Sigmoid colon (tissue), 7 donors: Measurements from ENCODE around the gene ZNF296. TPM values are rescaled to one million over a fixed set of nuclear protein-coding genes. Genes with fewer than 3 reads are reported as not detected.
"Not testable (repeated sequence)": the region's sequence is repeated elsewhere in the genome, so short reads cannot be mapped to it uniquely, and the experiment has no call there.

Source experiments
- DNase-seq: peaks from one replicate; pipeline ENCODE4 v3.0.0-alpha.2; 2019
- H3K27ac ChIP-seq, 4 donors: fragments of 200-600 bp; sonication (generic); one replicate each; pipeline ENCODE4 v1.5.1; 2016 to 2019; ENCODE audit warnings: mild to moderate bottlenecking in 1 of 4
- H3K27me3 ChIP-seq, 3 donors: fragments of 200-600 bp; sonication (generic); one replicate each; pipeline ENCODE4 v1.5.1; 2019; ENCODE audit warnings: mild to moderate bottlenecking in 1 of 3
- H3K36me3 ChIP-seq, 4 donors: fragments of 200-600 bp; sonication (generic); one replicate each; pipeline ENCODE4 v1.5.1; 2016 to 2019
- H3K4me1 ChIP-seq, 4 donors: fragments of 200-600 bp; sonication (generic); one replicate each; pipeline ENCODE4 v1.5.1; 2017 to 2019
- H3K4me3 ChIP-seq, 4 donors: fragments of 200-600 bp; sonication (generic); one replicate each; pipeline ENCODE4 v1.5.1; 2017 to 2019; ENCODE audit warnings: mild to moderate bottlenecking in 2 of 4, moderate library complexity in 1 of 4
- H3K9me3 ChIP-seq, 4 donors: fragments of 200-600 bp in 3 of 4; sonication (generic) in 3 of 4; one replicate each; pipeline versions ENCODE4 v1.5.1 to v1.6.1; 2013 to 2019
- CTCF ChIP-seq, 4 experiments: fragments of 450-650 bp in 3 of 4; fragments of 200-600 bp in 1 of 4; IDR thresholded peaks; one replicate each; pipeline ENCODE4 v1.5.1; 2016 to 2019; ENCODE audit warnings: antibody characterized with exemption in 4 of 4, mild to moderate bottlenecking in 3 of 4, moderate library complexity in 2 of 4
- EP300 ChIP-seq, 4 donors: sonication (generic); formaldehyde crosslinking; IDR thresholded peaks; one replicate each; pipeline ENCODE4 v1.6.1; 2017; ENCODE audit warnings: antibody characterized with exemption in 4 of 4
- POLR2A ChIP-seq, 2 donors: fragments of 450-650 bp; IDR thresholded peaks; one replicate each; pipeline ENCODE4 v1.6.1; 2016; ENCODE audit warnings: antibody characterized with exemption in 2 of 2, mild to moderate bottlenecking in 2 of 2, moderate library complexity in 2 of 2
- POLR2AphosphoS5 ChIP-seq, 4 donors: sonication (generic); formaldehyde crosslinking; IDR thresholded peaks; one replicate each; pipeline ENCODE4 v1.6.1; 2017; ENCODE audit warnings: antibody characterized with exemption in 4 of 4
- WGBS, 2 donors: extraction: QIAGEN DNeasy Blood & Tissue Kit; methylation state at CpG; one replicate each; pipeline ENCODE4 v1.1.7; 2013; 5-methylcytosine and 5-hydroxymethylcytosine counted together
- intact Hi-C: fragments of 100-400 bp; cut with DNase I; formaldehyde crosslinking; loops from one replicate; pipeline ENCODE4 v1.15.1; 2023
- polyA plus RNA-seq, 3 donors: library from polyadenylated mRNA; stranded (reverse); fragments of 200-250 nt; gene quantifications; one replicate each; pipeline ENCODE4 v1.2.3, GENCODE V29; 2013
- total RNA-seq, 4 donors: library from RNA; depleted of rRNA; stranded (reverse); fragments of >200 nt; gene quantifications; one replicate each; pipeline ENCODE4 v1.1.0, GENCODE V29; 2016
- donor health status: healthy with polysubstance abuse.
- donor health status: Bipolar disorder and iron deficiency.
- donor health status: healthy.

ZNF296 gene
- total and polyA plus RNA-seq, 7 donors = 0.41 to 5.4 (median 2.8) TPM; not detected in 2

- no peak for DNase-seq
- 78 to 85% methylated on average over 6 of the region's 6 CpGs for WGBS, 2 donors
- Histone ChIP-seq H3K9me3 (no peaks in the 10 kb centered on the region), H3K27ac (no peak overlapping the region), H3K27me3 (no peaks in the 10 kb centered on the region), H3K36me3 (peaks cover 0 to 5% (median 0%) of the 10 kb centered on the region in 4 donors), H3K4me3 (no peak overlapping the region), H3K4me1 (peaks cover 0 to 7% (median 1%) of the 10 kb centered on the region in 4 donors)
- TF ChIP-seq EP300 (IDR thresholded peaks at IDR 0.05) = no peak
- TF ChIP-seq POLR2AphosphoS5 (IDR thresholded peaks at IDR 0.05) = no peak
- no peak for TF ChIP-seq CTCF (IDR thresholded peaks at IDR 0.05)
- no peak for TF ChIP-seq POLR2A (IDR thresholded peaks at IDR 0.05)
- intact Hi-C loops = no loop called here
Measured at GRCh38 chr19:45122832-45123231, 46.6 kb upstream of the ZNF296 start.

DNA sequence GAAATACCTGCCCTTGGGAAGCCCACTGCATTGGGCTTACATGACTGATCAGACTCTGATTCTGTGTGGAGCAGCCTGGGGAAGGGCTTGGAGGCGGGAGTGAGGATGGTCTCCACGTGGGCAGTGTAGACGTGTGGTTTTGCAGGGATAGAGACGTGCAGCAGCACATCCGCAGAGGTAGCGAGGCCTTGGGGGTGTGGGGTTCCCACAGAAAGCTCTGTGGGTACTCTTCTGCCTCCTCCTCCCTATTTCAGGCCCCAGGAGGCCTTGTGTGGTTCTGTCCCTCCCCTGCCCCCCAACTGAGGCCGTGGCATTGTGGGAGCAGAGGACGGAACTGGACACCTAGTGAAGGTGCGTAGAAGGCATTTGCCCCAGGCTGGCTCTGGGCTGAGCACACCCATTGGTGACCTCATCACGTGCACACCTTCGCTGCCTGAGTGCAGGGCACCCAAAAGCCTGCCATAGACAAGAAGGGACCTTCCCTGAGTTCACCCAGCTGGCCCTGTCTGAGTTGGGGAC lies 45.6 kb upstream of the ZNF296 start:
- intact Hi-C loops = no loop called here

DNA sequence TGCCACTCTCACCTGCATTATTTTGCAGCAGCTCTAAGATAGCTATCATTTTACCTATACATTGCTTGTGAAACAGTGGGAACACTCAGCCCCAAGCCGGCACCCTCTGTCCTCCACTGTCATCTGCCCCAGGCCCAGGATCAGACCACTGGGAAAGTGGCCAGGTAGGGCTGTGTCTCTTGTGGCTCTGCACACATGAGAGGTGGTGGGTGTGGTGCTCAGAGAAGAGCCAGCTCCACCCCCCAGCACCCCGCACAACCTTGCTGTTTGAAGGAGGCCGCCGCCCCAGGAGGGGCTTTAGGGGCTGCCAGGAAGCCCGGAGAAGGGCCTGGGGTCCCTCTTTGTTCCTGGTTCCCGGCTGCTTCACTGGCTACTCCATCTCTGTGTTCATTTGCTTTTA lies 43.3 kb upstream of the ZNF296 start:
- peaks cover 0 to 24% (median 14%) of the 10 kb centered on the region in 4 donors for H3K4me1 ChIP-seq
- intact Hi-C loops = no loop called here
- 27 to 68% methylated on average over 6 of the region's 6 CpGs for WGBS, 2 donors
- no peak overlapping the region for H3K27ac ChIP-seq
- no peak for DNase-seq
- TF ChIP-seq CTCF (IDR thresholded peaks at IDR 0.05) = no peak
- TF ChIP-seq POLR2AphosphoS5 (IDR thresholded peaks at IDR 0.05) = no peak
- no peak for TF ChIP-seq POLR2A (IDR thresholded peaks at IDR 0.05)
- TF ChIP-seq EP300 (IDR thresholded peaks at IDR 0.05) = no peak
- no peaks in the 10 kb centered on the region for H3K9me3 ChIP-seq
- no peaks in the 10 kb centered on the region for H3K27me3 ChIP-seq
- H3K4me3 ChIP-seq = no peak overlapping the region
- H3K36me3 ChIP-seq = peaks cover 0 to 5% (median 0%) of the 10 kb centered on the region in 4 donors

More for the DNA sequence above, 45.6 kb upstream of the ZNF296 start:
- peaks cover 0 to 16% (median 9%) of the 10 kb centered on the region in 4 donors for H3K4me1 ChIP-seq
- 73 to 77% methylated on average over 11 of the region's 11 CpGs for WGBS, 2 donors
- peaks cover 0 to 5% (median 0%) of the 10 kb centered on the region in 4 donors for H3K36me3 ChIP-seq
- H3K27me3 ChIP-seq = no peaks in the 10 kb centered on the region
- TF ChIP-seq CTCF (IDR thresholded peaks at IDR 0.05) (no peak), EP300 (IDR thresholded peaks at IDR 0.05) (no peak), POLR2A (IDR thresholded peaks at IDR 0.05) (no peak), POLR2AphosphoS5 (IDR thresholded peaks at IDR 0.05) (no peak)
- H3K9me3 ChIP-seq = no peaks in the 10 kb centered on the region
- H3K4me3 ChIP-seq = no peak overlapping the region
- DNase-seq = no peak
- H3K27ac ChIP-seq = no peak overlapping the region

DNA sequence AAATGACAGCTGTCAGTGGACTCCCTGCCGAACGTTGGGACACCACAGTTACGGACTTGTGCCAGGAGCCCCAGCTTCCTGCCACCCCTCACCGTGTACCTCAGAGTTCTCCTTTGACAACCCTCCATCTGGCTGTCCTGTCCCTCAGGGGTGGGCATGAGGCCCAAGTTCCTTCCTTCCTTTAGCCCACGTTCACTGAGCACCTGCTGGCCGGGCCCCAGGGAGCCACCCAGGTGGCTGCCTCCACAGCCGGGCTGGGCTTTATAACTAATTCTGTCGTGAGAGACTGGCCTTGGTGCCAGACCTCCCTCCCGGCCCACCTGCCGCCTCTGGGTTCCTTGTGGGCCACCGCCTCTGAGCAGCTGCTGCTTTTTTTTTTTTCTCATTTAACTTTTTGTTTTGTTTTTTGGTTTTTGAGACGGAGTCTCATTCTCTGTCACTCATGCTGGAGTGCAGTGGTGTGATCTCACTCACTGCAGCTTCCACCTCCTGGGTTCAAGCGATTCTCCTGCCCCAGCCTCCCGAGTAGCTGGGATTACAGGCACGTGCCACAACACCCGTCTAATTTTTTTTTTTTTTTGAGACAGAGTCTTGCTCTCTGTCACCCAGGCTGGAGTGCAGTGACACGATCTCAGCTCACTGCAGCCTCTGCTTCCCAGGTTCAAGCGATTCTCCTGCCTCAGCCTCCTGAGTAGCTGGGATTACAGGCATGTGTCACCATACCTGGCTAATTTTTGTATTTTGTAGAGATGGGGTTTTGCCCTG lies 42.5 kb upstream of the ZNF296 start:
- H3K36me3 ChIP-seq, H3K27me3 ChIP-seq, H3K9me3 ChIP-seq, H3K4me3 ChIP-seq, intact Hi-C loops, DNase-seq, H3K27ac ChIP-seq: not testable (repeated sequence)
- WGBS, 2 donors = 11 to 28% methylated on average over 18 of the region's 18 CpGs
- peaks cover 0 to 24% (median 14%) of the 10 kb centered on the region in 4 donors for H3K4me1 ChIP-seq

DNA sequence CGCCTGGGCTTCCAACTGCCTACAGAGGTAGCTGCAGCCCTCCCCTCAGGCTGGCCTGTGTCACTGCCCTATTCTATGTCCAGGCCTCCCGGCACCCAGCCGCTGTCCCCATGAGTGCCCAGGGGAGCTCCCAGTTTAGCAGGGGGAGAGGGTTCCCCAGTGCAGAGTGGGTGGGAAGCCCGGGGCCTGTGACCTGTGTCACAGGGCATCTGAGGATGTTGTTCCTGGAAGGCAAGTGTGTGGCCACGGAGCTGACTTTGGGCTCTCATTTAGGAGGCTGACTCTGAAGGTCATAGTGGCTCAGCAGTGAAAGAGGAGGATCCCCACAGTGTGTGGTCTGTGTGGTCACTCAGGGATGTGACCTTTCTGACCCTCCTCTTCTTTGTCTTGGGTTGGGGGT lies 41.8 kb upstream of the ZNF296 start:
- intact Hi-C loops = no loop called here
- no peaks in the 10 kb centered on the region for H3K27me3 ChIP-seq
- DNase-seq = no peak
- TF ChIP-seq EP300 (IDR thresholded peaks at IDR 0.05) (no peak), POLR2A (IDR thresholded peaks at IDR 0.05) (no peak), POLR2AphosphoS5 (IDR thresholded peaks at IDR 0.05) (no peak), CTCF (IDR thresholded peaks at IDR 0.05) (no peak)
- H3K9me3 ChIP-seq = no peaks in the 10 kb centered on the region
- H3K36me3 ChIP-seq = no peaks in the 10 kb centered on the region
- peaks cover 0 to 24% (median 14%) of the 10 kb centered on the region in 4 donors for H3K4me1 ChIP-seq
- no peak overlapping the region for H3K4me3 ChIP-seq
- no peak overlapping the region for H3K27ac ChIP-seq
- 51 to 68% methylated on average over 5 of the region's 5 CpGs for WGBS, 2 donors
